Body of pancreas (tissue), 4 donors: ENCODE data around the gene EBLN2.

Experiments used
- POLR2A ChIP-seq, 3 donors: fragments of 450-650 bp; IDR thresholded peaks; one replicate each; pipeline ENCODE4 v1.6.1; 2016; ENCODE audit warnings: antibody characterized with exemption in 3 of 3, mild to moderate bottlenecking in 2 of 3
- TF ChIP-seq, protein P1 (sequence below), 7 experiments: fragments of 450-650 bp in 4 of 7; fragments of 200-600 bp in 3 of 7; sonication (generic) in 3 of 7; IDR thresholded peaks; one replicate each; pipeline ENCODE4 v1.5.1; 2016 to 2019; ENCODE audit warnings: antibody characterized with exemption in 7 of 7

DNA sequence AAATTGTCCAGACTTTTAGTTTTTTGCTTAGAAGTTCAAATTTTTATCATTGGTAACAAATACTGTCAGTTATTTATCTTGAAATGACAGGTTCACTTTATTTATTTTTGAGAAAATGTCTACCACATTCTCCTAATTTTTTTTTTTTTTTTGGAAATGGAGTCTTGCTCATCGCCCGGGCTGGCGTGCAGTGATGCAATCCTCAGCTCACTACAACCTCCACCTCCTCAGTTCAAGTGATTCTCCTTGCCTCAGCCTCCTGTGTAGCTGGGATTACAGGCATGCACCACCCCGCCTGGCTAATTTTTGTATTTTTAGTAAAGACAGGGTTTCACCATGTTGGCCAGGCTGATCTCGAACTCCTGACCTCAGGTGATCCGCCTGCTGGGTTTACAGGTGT is 16.1 kb upstream of the EBLN2 start:
- TF ChIP-seq, protein P1, sequence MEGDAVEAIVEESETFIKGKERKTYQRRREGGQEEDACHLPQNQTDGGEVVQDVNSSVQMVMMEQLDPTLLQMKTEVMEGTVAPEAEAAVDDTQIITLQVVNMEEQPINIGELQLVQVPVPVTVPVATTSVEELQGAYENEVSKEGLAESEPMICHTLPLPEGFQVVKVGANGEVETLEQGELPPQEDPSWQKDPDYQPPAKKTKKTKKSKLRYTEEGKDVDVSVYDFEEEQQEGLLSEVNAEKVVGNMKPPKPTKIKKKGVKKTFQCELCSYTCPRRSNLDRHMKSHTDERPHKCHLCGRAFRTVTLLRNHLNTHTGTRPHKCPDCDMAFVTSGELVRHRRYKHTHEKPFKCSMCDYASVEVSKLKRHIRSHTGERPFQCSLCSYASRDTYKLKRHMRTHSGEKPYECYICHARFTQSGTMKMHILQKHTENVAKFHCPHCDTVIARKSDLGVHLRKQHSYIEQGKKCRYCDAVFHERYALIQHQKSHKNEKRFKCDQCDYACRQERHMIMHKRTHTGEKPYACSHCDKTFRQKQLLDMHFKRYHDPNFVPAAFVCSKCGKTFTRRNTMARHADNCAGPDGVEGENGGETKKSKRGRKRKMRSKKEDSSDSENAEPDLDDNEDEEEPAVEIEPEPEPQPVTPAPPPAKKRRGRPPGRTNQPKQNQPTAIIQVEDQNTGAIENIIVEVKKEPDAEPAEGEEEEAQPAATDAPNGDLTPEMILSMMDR (IDR thresholded peaks at IDR 0.05), result no peak
- no peak for TF ChIP-seq POLR2A (IDR thresholded peaks at IDR 0.05)
